Stimulated activated CD4-positive, alpha-beta T cell treated with anti-CD3 and anti-CD28 coated beads, Interleukin-15, amount 100 ng/mL, for 1 hour (primary cell): ENCODE results near the gene RAB17.
"Not testable (repeated sequence)": the region's sequence is repeated elsewhere in the genome, so short reads cannot be mapped to it uniquely, and the experiment has no call there.

Experiments used
- DNase-seq, 2 donors: peaks; one replicate each; pipeline ENCODE4 v3.0.0-alpha.2; 2020; ENCODE audit warnings: low read depth in 1 of 2, low spot score in 1 of 2

RAB17 gene

DNA sequence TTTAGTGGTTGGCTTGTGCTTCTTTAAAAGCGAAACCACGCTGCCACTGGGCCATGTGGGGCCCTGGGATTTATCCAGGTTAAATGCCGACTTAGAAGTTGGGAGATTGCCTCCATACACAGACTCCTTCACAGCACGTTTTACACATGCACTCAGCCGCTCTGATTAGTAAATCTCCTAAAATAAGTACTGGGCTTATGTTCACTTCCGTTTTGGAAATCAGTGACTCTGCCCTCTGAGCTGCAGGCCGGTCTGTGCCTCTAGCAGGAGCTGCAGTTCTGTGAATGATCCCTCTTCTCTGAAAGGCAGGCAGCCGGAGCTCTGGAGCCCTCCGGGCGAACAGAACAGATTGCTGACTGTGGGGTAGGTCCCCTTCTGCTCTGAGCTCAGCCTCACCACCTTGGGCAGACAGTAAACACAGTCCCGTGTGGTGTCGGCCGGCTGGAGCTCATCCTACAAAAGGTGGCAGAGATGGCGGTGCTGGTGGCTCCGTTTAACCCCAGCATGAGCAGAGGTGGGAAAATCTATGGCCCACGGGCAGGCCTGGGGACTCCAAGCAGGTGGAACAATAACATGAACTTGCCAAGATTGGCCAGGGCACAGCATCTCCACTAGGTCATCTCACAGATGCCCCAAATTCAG is 9.8 kb upstream of the RAB17 start:
- no peak for DNase-seq

DNA sequence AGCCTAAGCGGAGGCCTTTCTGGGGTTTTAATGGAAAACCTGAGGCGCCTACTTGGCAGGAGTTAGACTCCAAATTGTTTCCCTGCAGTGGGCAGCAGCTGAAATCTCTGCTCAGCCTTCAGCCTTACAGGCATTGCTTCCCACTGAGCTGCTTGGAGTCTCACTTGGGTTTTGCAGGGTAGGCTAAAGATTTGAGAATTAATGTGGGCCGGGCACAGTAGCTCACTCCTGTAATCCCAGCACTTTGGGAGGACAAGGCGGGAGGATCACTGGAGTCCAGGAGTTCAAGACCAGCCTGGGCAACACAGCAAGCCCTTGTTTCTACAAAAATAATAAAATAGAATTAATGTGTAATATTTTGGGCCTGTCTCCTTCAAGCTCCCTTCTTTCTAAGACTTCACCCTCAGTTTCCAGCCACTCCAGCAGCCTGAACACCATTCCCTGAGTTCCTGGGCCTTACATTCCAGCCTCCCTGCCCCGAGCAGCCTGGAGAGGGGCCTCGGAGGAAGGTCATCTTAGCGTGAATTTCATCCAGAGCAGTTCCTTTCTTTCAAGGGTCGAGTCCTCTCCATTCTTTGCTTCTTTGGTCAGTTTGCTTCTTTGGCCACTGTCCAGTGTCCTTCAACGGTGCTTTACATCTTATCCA is 9.1 kb upstream of the RAB17 start:
- no peak for DNase-seq

DNA sequence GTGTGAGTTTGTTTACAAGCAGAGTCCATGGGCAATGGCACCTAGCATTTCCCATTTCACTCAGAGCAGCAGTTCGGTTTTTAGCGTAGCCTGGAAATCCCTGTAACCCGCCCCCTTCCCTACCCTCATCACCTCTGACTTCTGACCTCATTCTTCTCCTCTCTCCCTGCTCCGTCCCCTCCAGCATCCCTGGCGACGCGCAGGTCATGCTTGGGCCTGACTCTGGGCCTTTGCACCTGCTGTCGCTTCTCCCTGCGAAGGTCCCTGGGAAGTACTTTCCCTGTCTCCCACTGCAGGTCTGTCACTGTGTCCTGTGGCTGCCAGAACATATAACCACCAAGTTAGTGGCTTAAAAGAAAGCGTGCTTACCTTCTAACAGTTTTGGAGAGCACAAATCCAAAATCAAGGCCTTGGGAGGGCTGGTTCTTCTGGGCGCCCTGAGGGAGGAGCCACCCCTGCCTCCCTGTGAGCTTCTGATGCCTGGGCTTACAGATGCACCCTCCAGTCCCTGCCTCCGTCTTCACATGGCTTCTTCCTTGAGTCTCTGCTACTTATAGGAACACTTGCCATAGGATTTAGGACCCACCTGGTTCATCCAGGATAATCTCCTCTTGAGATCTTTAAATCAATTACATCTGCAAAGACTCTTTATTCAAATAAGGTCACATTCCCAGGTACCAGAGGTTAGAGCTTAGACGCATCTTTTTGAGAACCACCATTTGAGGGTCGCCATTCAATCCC is 8.1 kb upstream of the RAB17 start:
- DNase-seq = no peak

DNA sequence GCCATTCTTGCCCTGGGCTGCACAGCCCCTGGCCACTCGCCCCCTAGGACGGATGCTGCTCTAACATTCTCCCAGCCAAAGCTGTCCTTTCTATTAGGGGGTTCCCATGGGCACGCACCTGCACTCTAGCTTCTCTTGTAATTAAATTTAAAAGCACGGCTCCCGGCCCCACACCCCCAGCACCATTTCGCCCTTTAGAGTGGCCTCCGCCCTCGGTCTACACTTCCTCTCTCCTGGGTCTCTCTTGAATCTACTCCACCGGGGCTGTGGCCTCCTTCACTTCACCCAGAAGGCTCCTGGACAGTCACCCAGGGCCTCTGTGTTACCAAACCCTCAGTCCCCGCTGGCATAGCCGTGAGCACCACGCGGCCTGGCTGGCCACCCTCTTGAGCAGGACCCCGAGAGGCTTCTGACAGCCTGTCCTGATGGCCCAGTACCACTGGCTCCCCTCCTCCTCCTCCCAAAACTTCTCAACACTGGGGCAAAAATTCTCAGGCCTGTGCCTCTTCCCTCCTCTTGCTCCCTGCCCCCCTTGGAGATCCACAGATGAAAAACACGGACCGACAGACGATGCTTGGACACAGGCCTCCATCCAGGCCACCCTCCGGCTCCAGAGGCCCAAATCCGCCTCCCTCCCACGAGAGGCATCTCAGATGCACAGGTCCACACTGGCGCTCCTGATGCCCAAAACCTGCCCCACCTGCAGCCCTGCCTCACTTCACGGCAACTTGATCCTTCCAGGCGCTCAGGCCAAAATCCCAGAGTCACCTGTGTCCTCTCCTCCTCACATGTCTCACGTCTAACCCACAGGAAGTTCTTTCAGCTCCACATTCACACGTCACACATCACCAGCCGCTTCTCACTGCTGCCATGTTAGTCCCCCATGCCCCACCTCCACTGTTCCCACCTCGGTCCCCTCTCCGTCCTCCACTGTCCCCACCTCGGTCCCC is 6.9 kb upstream of the RAB17 start:
- no peak for DNase-seq

DNA sequence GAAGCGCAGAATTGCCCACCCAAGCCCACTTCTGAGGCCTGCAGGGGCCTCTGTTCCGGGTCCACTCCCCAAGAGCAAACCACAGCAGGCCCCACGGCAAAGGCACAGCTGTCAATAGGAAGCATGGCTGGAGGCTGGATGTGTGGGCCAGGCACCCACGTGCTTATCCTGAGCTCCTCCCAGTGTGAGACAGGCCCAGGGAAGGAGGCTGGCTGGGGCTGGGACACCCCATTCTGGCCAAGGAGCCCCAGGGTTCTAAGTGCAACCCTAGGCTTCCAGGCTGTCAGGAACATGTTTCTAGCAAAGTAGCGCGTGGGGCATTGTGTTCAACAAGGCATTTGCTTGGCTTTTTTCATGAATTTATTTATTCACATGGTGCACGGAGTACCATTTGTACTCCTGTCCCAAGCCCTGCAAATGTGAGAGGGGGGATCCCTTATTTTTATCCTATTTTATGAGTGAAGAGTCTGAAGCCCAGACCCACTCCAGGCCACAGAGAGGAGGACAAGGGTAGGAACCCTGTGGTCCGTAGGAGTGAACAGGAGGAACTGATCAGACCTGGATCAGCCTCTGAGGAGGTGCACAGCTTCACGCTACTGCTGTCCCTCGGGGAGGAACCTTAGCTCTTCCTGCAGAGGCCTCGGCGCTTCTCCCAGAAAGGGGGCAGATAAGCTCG is 6.1 kb upstream of the RAB17 start:
- DNase-seq = no peak

DNA sequence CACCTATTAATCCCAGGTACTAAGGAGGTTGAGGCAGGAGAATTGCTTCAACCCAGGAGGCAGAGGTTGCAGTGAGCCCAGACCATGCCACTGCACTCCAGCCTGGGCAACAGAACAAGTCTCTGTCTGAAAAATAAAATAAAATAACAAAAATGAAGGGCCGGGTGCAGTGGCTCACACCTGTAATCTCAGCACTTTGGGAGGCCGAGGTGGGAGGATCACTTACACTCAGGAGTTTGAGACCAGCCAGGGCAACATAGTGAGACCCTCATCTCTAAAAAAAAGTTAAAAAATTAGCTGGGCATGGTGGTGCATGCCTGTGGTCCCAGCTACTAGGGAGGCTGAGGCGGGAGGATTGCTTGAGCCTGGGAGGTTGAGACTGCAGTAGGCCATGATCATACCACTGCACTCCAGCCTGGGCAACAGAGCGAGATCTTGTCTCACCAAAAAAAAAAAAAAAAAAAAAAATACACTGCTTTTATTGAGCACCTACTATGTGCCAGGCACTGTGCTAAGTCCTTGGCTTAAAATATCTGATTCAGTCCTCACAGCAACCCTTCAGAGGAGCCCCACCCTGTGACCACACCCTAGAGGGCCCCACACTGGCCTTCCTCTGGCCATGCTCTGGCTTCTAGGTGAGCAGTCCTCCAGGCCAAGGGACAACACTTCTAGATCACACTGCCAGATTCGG is 5.4 kb upstream of the RAB17 start:
- DNase-seq = not testable (repeated sequence)

DNA sequence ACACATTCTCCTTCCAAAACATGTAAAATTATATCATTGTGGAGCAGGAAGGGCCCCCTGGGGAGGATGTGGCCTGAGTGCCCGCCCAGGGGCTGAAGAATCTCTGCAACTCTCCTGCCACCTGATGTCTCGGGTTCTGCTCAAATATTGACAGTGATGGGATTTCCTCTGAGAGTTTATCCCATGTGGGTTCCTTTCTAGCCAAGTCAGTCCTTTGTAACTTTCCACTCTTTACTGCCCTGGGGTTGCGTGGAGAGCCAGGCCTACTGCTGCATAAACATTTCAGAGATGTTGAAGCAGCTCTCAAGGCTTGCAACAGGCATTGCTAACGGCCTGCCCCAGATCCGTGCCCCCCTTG is 4.0 kb upstream of the RAB17 start:
- no peak for DNase-seq

DNA sequence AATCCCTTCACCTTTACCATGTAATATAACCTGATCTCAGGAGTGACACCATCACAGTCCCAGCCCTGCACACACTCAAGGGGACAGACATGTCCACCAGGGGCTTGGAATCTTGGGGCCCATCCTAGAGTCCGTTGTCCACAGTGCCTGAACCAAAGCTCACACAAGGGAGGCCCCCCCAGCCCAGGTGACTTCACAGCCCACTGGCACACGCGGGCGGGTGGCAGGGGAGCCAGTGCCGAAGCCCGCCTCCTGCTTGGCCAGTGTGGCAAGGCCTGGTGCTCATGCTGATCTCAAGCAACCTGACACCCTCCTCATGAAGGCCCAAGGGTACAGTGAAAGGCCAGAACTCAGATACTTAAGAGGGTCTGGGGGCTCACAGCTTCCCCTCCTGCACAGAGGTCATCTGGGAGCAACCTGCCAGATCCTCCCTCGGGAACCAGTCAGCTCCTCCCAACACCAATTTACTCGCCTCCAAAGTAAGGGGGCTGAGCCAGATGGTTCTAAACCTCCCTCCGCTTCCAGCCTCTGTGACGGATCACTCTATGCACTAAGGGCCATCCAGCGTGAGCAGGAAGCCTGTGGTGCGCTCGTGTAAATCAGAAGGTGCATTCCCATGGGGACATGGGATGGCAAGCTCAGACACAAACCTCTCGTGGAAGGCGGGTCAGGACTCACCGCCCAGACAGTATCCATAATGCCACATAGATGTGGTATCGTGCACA is 3.2 kb upstream of the RAB17 start:
- DNase-seq = no peak

DNA sequence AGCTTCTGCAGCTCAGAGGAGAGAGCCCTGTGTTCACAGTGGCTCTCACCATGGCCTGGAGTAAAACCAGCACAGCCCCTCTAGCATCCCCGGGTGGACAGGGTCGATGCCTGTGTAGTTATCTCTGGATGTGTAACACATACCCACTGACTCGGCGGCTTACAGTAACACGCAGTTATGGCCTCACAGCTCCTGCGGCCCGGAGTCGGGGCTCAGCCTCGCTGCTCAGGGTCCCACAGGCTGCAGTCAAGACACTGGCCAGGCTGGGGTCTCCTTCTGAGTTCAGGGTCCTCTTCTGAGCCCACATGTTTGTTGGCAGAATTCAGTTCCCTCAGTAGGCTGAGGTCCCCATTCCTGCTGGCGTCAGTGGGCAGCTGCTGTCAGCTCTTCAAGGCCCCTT is 2.5 kb upstream of the RAB17 start:
- DNase-seq = no peak

DNA sequence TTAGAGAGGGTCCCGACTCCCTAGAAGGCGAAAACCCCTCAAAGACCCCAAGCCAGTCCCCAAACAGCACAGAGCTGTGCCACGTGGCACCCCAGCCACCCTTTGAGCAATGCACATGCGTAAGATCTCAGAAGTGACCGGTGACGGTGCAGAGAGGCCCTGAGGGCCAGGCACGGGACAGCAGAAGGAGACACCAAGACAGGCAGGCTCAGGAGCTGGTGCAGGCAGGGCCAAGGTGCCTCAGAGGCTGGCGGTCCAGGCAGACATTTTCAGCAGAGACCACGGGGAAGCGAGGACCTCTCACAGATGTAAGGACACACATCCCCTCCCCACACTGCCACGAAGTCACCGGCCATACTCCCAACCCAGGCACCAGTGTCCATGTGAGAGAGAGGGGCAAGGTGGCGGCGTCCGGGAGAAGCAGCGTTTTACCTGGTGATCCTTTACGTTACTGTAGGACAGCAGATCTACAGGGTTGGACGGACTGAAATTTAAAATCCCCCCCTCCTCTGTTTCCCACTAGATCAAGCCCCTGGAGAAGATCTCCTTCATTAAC is 2.0 kb upstream of the RAB17 start:
- no peak for DNase-seq

DNA sequence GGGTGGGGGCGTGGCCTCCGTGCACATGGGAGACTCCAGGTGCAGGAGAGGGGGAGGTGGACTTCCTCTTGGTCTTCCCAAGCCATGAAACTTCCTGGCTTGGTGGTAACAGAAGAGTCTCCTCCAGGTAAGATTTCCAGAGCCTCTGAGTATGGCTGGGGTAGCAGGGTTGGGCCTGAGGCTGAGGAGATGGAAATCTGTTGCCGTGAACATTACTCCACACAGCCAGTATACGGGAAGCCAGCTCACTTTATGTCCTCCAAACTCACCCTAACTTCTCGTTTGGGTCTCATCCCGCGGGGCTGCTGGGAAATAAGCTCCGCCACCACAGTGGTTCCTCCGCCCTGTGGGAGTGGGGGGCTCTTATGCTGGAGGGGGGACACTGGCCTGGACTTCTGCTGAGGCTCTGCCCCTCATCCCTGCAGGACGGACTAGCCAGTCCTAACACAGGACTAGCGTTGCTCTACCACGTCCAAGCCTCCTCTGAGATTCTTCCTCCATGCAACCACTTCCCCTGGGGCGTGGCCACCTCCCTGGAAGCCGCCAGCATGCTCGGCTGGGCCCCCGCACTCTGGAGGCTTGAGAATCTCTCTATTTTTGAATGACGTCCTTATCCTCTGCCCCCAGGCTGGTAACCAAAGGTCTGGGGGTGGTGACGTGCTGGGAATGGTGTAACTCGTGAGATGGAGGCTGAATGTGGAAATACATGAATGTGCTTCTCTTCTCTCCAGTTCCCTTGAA is 777 bp upstream of the RAB17 start:
- DNase-seq = no peak

DNA sequence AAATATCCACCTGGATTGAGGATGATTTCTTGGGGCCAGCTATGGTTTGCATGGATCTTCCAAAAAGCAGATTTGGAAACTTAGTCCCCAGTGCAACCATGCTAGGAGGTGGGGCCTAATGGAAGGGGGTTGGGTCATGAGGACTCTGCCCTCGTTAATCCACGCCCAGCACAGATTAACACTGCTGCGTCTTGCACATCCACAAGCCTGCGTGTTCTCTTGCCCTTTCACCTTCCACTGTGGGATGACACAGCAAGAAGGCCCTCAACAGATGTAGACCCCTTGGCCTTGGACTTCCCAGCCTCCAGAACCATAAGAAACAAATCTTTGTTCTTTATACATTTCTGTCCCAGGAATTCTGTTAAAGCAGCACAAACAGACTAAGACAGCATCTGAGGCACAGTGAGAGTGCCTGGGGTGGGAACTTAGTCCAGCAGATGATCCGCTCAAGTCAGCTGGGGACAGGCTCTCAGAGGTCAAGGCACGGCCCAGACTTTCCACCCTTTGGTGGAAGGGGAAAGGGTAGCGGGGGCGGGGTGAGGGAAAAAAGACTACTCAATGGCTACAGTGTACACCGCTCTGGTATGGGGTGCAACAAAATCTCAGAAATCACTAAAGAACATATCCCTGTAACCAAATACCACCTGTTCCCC is 2.4 kb downstream of the RAB17 start:
- no peak for DNase-seq

DNA sequence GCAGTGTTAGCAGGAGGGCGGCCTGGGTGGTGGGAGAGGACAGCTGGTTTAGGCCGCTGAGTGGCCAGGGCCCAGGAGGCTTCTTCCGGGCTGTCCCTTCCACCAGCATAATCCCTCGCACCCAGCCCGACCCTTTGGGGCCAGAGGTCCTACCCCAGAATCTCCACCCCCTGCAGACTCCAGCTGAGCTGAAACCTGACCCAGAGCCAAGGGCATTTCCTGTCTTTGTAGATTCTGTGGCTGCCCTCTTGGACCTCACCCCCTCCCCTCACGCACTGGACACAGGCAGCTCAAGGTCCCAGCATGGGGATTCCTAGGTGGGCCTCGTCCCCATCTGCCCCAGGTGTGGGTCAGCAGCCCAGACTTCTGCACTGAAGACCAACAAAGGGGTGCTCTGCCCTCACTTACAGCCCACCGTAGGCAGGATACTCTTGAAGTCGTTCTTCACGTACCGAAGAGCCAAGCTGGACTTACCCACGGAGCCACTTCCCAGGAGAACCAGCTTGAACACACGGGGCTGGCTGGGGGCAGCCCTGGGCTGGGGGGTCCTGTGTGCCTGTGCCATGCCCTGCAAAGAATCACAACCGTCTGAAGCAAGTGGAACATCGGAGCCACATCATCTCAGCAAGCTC is 4.8 kb downstream of the RAB17 start:
- no peak for DNase-seq

DNA sequence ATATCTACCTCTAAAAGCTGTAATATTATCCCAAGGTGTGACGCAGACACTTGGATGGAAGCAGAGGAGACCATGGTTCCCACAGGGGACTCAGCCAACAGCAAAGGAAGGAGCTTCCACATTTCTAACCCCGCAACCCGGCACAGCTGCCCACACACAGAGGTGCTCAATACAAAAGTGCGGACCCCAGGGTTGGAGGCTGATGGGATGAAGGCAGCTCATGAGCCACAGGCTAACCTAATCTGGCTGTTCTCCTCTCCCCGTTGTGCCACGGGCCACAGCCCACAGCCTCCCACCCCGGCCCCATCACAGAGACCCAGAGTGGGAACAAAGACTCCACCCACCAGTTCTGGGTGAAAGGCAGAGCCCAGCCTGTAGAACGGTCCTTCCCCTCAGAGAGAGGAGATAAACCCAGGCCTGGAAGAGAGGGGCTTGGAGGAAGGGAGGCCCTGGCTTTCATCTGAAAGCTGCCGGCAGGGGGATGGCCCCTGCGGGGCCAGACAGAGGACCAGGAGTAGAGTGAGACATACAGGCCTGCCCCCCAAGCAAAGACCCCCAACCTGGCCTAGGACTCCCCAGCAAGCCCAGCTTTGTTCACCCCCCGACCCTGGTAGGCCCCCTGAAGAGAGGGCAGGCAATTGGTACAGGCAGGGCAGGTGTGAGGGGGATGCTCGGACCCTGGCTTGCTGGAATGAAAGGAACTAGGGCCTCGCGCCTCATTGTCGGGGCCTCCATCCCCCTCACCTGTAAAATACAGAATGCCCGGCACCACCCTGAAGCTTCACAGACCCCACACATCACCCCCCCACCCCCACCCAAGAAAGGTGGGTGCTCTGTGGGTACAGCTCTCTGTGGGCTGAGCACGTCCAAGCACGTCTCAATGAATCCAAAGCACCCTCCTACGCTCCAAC is 6.9 kb downstream of the RAB17 start:
- DNase-seq = no peak

DNA sequence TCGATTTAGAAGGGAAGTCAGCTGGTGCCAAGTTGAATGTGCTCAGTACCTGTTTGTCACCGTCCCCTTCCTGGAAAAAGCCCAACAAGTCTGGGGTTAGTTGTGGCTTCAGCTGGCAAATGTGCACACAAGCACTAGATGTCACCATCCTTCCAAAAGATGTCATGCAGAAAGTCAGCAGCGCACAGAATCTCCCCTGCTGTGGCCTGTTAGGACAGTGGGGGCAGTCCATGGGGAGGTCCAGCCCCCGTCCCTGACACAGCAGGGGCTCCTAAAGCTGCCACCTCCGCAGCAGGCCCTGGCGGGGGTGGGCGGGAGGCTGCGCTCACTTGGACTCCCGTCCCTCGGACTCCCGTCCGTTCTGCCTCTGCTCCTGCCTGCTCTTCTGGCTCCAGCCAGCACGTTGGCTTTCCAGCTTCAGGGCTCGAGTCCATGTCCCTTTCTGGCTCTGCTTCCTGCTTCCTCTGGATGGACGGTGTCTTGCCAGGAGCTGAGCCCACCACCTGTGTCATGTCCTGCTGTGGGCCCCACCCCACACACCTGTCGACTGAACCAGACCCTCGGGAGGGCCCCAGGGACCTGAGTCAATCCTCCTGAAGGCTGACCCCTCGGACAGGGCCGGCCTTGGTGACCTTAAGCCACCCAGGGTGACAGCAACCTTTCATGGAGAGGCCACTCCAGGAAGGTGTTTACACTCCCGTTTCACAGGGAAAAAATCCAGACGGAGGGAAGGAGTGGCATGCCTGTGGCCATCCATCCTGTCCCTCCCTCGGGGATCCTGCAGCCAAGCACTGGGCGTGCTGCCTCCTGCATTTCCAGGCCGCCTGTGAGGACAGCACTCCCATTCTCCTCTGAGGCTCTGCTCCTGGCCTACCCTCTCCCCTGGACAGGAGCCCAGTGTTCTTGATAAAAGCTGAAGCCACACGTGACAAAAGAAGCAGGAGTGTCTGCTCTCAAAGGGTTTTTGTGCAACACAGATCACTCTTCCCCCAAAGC is 8.5 kb downstream of the RAB17 start:
- no peak for DNase-seq
